Measurements from ENCODE around the gene MBD3L2B. TPM values are rescaled to one million over a fixed set of nuclear protein-coding genes. Genes with fewer than 3 reads are reported as not detected.

The MBD3L2B gene
- total RNA-seq, 1 donor: not detected

- TF ChIP-seq CTCF (IDR thresholded peaks at IDR 0.05; ENCODE audit: insufficient read depth, low read depth, low read length): no peak
- no peak for DNase-seq (ENCODE audit: low read depth)
- no peak overlapping the region for H3K4me3 ChIP-seq (ENCODE audit: low read depth, low read length)
These were observed 37.8 kb downstream of the MBD3L2B start for GRCh38 chr19:6983448-6983847.

- TF ChIP-seq CTCF (IDR thresholded peaks at IDR 0.05; ENCODE audit: insufficient read depth, low read depth, low read length): no peak
- no peak overlapping the region for H3K4me3 ChIP-seq (ENCODE audit: low read depth, low read length)
- DNase-seq (ENCODE audit: low read depth): no peak
These were observed 41.8 kb downstream of the MBD3L2B start for GRCh38 chr19:6979399-6979798.

GRCh38 chr19:6976197-6976596 is 45.0 kb downstream of the MBD3L2B start:
- H3K4me3 ChIP-seq (ENCODE audit: low read depth, low read length): no peak overlapping the region
- TF ChIP-seq CTCF (IDR thresholded peaks at IDR 0.05; ENCODE audit: insufficient read depth, low read depth, low read length): no peak
- no peak for DNase-seq (ENCODE audit: low read depth)

- no peak overlapping the region for H3K4me3 ChIP-seq (ENCODE audit: low read depth, low read length)
- no peak for TF ChIP-seq CTCF (IDR thresholded peaks at IDR 0.05; ENCODE audit: insufficient read depth, low read depth, low read length)
- peak; percentile 2 for DNase-seq (ENCODE audit: low read depth)
These were observed 49.9 kb downstream of the MBD3L2B start for GRCh38 chr19:6971366-6971765.

- DNase-seq (ENCODE audit: low read depth): no peak
These were observed 50.8 kb downstream of the MBD3L2B start for GRCh38 chr19:6970443-6970842.

GRCh38 chr19:6970021-6970420 is 51.2 kb downstream of the MBD3L2B start:
- no peak for TF ChIP-seq CTCF (IDR thresholded peaks at IDR 0.05; ENCODE audit: insufficient read depth, low read depth, low read length)
- H3K4me3 ChIP-seq (ENCODE audit: low read depth, low read length): no peak overlapping the region
- no peak for DNase-seq (ENCODE audit: low read depth)

More at GRCh38 chr19:6970443-6970842, 50.8 kb downstream of the MBD3L2B start:
- no peak for TF ChIP-seq CTCF (IDR thresholded peaks at IDR 0.05; ENCODE audit: insufficient read depth, low read depth, low read length)
- H3K4me3 ChIP-seq (ENCODE audit: low read depth, low read length): no peak overlapping the region

- no peak for TF ChIP-seq CTCF (IDR thresholded peaks at IDR 0.05; ENCODE audit: insufficient read depth, low read depth, low read length)
- no peak overlapping the region for H3K4me3 ChIP-seq (ENCODE audit: low read depth, low read length)
- DNase-seq (ENCODE audit: low read depth): no peak
These were observed 51.7 kb downstream of the MBD3L2B start for GRCh38 chr19:6969490-6969889.
